HG03025 (cell line): ENCODE results near the gene TCP11L2.

Experiments used
- ATAC-seq: cut with Tn5 transposase; IDR thresholded peaks from one replicate; pipeline ENCODE4 v1.9.1; 2021; ENCODE audit warnings: mild to moderate bottlenecking, moderate library complexity; ENCODE audit not compliant: unreplicated experiment, low FRiP score

Gene TCP11L2

DNA sequence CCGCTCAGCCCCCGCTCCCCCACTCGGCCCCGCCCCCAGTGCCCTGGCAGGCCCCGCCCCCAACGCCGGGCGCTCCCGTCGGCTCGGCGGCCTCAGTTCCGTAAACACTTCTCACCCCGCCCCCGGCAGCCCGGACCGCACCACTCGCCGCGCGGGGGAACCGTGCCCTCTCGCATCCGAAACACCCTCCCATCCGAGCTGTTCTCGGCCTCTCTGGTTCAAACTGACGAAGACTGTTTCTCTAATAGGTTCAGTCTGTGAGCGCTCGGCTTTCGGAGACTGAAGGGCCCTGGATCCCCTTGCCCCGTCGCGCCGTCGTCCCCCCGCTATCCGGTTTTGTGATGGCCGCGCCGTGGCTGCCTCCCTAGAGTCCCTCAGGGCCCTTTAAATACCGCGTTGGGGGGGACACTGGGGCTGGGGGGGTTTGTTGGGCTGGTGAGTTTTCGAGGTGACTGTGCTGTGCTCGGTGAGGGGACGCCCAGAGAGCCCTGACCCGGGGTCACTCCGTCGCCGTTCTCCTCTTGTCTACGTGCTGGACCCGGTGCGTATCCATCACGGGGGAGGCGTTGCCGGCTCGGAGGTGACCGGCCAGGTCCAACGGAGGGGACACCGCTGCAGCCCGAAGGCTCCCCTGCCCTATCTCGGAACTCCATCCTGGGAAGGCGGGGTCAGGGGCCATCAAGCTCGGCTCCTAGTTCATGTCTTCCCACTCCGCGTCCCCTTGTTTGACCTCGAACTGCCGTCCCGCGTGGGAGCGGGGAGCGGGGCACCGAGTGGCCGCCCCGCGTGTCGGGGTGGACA, at the start of gene TCP11L2:
TCP11L2 (plus strand) TSS at position 333 of the 801 bp plus-strand sequence. CDS start 8,343 bp downstream, outside the sequence.
- peak; percentile 70 for ATAC-seq

DNA sequence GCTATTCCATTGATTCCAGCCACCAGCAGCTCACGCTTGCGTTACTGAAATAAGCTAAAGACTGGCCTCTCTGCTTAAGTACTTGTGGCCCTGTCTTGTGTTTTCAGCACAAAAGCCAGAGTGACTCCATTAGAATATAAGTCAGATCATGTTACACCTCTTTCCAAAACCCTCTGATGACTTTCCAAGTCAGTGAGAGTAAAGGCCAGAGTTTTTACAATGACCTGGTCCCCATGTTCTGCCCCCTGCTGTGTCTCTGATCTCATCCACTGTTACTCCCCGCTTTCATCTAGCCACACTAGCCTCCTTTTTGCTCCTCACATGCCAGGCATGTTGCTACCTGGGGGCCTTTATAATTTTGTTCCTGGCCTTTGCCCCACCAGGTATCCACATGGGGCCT, 47.8 kb upstream of the TCP11L2 start:
- no peak for ATAC-seq

DNA sequence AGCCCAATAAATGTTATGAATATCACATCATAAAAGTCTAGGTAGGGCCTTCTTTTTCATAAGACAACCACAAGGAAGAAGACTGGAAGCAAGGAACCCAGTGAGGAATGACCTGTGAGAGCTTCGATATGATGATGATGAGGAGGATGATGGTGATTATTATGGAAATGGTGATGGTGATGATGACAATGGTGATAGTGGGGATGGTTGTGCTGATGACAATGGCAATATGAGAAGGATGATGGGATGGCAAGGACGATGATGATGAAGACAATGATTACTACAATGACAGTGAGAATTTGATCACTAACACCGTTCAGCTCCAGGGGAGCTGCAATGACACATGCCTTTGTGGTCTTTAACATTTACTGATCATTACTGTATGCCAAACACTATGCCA, 47.0 kb upstream of the TCP11L2 start:
- ATAC-seq, result no peak

DNA sequence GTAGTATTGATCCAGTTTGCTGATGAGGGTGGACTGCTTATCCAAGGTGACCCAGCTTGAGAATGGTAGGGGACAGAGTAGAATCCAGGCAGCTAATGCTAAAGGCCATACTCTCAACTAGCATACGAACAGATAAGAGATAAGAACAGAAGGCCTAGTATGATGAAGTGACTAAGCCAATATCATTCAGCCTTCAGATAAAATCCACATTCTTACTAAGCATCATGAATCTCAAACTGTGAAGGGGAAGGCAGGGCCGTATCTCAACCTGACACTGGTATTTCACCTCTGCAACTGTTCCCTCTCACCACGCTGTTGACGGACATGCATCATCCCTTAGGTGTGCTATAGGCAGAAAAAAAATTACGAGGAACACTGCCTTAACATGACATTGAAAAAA, 46.6 kb upstream of the TCP11L2 start:
- no peak for ATAC-seq

DNA sequence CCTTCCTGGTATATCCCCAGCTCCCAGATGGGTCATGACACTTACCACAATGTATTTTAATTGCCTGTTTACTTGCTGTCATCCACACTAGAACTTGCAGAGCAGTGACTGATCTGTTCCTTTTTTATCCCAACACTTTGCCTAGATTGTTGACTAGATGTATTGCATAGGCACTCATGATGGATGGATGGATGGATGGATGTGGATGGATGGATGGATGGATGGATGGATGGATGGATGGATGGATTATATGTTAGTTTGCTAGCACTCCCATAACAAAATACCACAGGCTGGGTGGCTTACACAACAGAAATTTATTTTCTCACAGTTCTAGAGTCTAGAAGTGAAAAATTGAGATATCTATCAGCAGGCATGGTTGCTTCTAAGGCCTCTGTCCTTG, 46.0 kb upstream of the TCP11L2 start:
- ATAC-seq, result no peak

DNA sequence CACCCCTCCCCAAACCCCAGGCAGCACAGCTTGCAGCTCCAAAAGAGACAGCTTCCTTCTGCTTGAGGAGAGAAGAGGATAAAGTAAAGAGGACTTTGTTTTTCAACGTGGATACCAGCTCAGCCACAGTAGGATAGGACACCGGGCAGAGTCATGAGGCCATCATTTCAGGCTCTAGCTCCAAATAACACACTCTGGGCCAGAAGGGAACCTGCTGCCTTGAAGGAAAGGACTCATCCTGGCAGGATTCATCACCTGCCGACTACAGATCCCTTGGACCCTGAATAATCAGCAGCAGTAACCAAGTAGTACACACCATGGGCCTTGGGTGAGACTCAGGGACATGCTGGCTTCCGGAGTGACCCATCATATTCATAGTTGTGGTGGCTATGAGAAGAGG, 44.3 kb upstream of the TCP11L2 start:
- no peak for ATAC-seq

DNA sequence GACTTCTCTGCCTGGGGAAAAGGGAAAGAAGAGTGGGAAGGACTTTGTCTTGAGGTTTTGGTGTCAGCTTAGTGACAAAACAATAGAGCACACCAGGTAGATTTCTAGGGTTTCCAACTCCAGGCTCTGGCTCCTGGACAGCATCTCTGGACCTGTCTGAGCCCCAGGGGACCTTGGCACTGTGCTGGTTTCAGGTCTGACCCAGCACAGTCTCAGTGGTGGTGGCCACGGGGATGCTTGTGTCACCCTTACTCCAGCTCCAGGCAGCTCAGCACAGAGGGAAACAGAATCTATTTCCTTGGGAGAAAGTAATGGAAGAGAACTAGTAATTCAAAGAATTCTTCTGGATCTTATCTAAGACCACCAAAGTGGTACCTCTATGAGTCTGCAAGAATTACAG, 43.6 kb upstream of the TCP11L2 start:
- no peak for ATAC-seq

DNA sequence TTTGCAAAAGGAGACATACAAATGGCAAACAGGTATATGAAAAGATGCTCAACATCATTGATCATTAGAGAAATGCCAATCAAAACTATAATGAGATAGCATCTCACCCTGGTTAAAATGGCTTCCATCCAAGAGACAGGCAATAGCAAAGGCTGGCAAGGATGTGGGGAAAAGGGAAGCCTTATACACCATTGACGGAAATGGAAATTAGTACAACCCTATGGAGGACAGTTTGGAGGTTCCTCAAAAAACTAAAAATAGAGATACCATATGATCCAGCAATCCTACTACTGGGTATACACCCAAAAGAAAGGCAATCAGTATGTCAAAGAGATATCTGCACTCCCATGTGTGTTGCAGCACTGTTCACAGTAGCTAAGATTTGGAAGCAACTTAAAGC, 37.4 kb upstream of the TCP11L2 start:
- ATAC-seq, result no peak

DNA sequence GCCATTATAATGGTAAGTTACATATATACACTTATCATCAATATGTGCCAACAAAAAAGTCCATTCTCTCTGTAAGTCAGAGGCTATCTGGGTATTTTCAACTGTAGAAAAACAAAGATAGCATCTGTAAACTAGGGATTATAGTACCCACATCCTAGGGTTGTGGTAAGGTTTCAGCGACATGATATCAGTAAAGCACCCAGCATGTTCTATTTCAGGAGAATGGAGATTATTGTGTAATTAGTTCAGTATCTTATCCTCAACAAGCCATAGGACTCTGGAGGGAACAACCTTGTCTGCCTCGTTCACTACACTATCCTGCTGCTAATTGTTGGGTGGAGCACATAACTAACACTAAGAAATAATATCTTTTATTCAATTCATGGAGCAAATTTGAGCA, 35.0 kb upstream of the TCP11L2 start:
- no peak for ATAC-seq

DNA sequence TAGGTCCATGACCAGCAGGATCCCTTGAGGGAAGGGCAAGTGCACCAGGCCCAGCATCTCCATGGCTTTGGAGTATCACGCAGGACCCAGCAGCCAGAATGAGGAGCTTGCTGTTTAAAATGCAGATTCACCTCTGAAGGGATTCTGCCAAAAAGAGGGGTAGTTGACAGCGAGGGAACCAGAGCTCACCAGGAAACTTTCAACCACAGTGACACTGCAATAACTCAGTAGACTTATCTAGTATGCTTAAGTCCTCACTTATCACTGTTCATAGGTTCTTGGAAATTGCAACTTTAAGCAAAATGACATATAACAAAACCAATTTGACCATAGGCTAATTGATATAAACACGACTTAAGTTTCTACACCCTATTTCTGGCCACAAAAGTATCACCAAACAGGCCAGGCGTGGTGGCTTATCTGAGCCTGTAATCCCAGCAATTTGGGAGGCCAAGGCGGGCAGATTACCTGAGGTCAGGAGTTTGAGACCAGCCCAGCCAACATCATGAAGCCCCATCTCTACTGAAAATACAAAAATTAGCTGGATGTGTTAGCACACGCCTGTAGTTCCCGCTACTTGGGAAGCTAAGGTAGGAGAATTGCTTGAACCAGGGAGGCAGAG, 33.3 kb upstream of the TCP11L2 start:
- no peak for ATAC-seq

DNA sequence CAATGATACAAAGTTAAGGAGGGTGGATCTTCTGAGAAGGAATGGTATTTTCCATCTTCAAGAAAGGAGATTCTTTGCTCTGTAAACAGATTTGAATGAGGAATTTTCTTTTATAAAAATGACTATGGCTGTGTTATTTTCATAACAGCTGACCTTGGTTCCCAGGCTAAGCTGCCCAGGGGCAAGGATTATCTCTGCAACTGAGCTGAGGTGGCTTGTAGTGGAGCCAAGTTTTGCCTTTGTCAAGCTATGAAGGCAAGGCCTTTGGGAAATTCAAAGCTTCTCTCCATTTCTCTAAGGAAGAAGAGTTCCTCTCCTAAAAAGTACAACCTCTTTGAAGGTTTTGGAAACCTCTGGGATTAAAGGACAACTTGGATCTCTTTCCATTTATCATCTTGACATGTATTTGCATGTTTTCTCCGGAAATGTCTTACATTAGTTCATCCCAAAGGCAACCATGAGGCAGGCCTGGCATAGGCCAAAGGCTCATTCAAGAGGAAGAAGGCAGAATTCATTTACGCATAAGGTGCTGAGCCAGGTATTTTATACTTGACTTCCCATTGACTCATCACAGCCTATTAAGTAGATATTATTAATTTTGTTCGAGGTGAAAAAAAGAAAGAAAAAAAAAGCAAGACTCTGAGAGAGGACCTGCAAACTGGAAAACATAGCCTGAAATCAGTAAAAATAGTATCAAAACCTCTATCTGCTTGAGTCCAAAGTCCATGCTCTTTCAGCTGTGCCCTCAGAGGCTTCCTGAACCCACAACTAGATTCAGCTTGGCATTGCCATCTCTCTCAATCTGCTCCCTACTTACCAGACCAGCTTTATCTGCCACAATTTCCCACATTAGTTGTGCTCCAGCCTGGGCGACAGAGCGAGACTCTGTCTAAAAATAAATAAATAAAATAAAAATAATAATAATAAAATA, 30.7 kb upstream of the TCP11L2 start:
- no peak for ATAC-seq

DNA sequence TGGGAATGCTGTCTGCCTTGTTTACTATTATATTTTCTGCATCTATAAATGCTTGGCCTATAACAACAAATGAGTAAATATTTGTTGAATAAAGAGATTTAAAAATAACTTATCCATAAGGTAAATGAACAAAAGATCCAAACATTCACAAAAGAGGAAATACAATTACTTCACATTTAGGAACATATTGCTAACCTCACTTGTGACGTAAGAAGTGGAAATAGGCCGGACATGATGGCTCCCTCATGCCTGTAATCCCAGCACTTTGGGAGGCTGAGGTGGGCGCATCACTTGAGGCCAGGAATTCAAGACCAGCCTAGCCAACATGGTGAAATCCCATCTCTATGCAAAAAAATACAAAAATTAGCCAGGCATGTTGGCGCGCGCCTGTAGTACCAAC, 29.0 kb upstream of the TCP11L2 start:
- ATAC-seq, result no peak

DNA sequence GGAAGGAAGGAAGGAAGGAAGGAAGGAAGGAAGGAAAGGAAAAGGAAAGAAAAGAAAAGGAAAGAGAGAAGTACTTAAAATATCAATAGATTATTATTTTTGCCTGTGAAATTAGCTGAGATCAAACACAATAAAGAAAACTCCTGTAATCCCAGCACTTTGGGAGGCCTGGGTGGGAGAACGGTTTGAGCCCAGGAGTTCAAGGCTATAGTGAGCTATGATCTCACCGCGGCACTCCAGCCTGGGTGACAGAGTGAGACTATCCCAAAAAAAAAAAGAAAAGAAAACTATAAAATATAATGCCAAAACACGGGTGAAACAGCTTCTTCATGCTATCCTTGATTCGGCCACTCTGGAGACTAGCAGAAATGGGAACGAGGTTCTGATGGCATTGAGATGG, 28.5 kb upstream of the TCP11L2 start:
- no peak for ATAC-seq

DNA sequence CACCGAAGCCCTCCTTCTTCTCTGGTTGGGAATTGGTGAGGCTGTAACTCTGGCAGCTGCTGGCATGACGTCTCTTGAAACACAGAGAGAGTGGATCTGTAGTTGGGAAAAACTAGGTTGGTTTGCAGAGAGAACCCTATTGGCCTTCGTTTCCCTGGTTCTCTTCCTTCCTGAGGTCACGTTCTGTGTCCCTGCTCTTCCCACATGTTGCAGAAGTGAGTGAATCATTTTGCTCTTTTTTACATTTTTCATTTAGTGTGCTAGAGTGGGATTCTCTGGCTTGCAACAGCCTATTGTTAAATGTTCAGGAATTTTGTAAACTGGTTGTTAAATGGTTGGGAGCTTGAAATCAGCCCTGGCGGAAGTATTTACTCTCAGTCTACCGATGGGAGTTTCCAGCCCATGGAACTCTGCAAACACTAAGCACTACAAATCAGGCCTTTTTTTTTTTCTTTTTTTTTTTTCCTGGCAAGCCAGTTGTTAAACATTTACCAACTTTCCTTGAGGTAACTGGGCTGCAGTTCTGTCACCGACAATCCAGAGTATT, 27.9 kb upstream of the TCP11L2 start:
- no peak for ATAC-seq

DNA sequence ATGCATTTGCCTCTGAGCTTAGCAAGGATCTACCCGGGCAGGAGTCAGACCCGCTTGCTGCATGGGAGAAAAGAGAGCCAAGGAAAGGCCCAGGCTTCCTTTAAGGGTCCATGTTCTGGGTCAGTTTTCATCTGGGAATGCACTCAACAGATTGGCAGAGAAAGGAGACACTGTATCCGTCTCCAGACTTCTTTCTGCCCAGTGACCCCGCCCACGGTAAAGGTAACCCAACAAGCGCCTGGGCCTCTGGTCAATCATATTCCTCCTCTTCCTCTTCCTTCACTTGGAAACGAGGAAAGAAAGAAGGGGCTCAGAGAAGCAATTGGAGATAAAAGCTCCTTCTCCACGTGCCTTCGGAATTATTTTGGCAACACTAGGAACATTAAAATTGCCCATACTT, 27.1 kb upstream of the TCP11L2 start:
- no peak for ATAC-seq

DNA sequence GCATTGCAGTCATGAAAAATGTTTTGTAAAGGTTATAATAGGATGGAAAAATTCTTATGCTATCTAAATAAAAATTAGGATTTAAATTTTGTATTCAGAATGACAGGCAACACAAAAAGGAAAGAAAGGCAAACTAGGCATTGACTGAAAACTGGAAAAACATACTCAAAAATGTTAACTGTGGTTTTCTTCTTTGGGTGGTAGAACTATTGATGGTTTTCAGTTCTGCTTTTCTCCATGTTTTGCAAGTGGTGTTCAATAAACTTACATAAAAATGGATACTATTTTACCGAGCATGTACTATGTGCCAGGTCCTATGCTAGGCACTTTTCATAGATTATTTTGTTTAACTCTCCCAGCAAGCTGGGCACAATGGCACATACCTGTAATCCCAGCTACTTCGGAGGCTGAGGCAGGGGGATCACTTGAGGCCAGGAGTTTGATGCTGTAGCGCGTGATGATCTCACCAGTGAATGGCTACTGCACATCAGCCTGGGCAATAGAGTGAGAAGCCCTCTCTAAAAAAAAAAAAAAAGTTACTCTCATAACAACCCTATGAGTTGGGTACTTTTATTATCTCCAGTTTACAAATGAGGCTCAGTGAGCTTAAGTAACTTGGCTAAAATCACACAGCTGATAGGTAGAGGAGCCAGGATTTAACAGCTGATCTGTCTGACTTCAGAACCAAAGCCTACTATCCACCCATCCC, 26.3 kb upstream of the TCP11L2 start:
- peak; percentile 78 for ATAC-seq

DNA sequence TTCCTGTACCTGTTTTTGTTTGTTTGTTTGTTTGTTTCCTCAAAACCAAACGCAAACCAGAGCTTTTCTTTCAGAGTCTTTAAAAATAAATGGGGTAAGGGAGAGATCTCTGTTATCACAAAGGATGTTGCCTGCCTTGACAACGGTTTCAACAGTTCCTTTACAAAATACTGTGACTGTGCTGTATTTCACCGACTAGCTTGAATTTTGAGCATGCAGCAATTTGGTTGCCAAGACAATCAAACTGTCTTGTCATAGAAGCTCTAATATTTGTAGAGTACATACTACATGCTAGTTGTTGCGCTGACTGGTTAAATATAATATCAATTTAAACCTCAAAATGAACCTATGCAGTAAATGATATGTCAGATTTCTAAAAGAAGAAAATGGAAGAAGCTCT, 22.4 kb upstream of the TCP11L2 start:
- no peak for ATAC-seq

DNA sequence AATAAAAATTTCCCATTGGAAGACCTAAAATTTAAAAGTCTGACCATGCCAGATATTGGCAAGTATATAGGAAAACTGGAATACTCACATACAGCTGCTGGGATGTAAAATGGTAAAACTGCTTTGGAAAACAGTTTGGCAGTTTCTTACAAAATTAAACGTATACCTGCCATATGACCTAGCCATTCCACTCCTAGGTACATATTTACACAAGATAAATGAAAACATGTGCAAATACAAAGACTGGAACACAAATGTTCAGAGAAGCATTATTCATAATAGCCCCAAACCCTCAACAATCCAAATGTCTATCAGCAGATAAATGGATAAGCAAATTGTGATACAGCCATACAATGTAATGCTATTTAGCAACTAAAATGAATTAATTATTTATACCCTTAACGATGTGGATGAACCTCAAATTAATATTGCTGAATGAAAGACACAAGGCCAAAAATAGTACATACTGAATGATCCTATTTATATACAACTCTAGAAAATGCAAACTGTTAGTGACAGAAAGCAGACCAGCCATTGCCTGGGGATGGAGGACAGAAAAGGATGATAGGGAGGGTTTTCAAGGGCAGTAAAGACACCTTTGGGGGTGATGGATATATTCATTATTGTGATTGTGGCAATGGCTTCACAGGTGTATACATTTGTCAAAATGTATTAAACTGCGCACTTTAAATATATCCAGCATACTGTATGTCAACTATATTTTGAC, 21.3 kb upstream of the TCP11L2 start:
- ATAC-seq, result no peak

DNA sequence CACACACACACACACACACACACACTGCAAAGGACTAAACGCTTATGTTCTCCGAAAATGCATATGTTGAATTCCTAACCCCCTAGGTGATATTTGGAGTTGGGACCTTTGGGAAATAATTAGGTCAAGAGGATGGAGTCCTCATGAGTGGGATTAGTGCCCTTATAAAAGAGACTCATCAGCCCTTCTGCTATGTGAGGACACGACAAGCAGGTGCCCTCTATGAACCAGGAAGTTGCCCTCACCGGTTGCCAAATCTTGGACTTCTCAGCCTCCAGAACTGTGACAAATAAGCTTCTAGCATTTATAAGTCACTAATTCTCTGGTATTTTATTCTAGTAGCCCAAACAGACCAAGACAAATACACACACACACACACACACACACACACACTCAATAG, 20.7 kb upstream of the TCP11L2 start:
- ATAC-seq, result no peak
